Left lung (tissue), 10 donors: ENCODE results near the gene ZFPM1. TPM values are rescaled to one million over a fixed set of nuclear protein-coding genes. Genes with fewer than 3 reads are reported as not detected.
A peak's percentile ranks its signal among the peaks of the same experiment; 100 is the strongest.

Experiments
- ATAC-seq: fragments of 200-7000 bp; cut with Tn5 transposase; one replicate; pipeline ENCODE4 v1.9.1; 2020; ENCODE audit warnings: moderate library complexity
- DNase-seq, 4 donors: peaks; one replicate each; pipeline ENCODE4 v3.0.0-alpha.2; 2013 to 2020
- H3K27ac ChIP-seq, 2 donors: fragments of 200-600 bp; sonication (generic) in 1 of 2; one replicate each; pipeline versions ENCODE4 v1.5.0 to v1.8.0; 2020 to 2021
- H3K27me3 ChIP-seq, 2 donors: fragments of 200-600 bp; sonication (generic) in 1 of 2; one replicate each; pipeline versions ENCODE4 v1.5.0 to v1.8.0; 2020 to 2021
- H3K36me3 ChIP-seq, 2 donors: fragments of 200-600 bp; sonication (generic) in 1 of 2; one replicate each; pipeline versions ENCODE4 v1.5.0 to v1.8.0; 2020 to 2021
- H3K4me1 ChIP-seq, 2 donors: fragments of 200-600 bp; one replicate each; pipeline ENCODE4 v1.8.0; 2021
- H3K4me3 ChIP-seq, 2 donors: fragments of 200-600 bp; sonication (generic) in 1 of 2; one replicate each; pipeline versions ENCODE4 v1.5.0 to v1.8.0; 2020 to 2021; ENCODE audit warnings: mild to moderate bottlenecking in 1 of 2
- H3K9me3 ChIP-seq, 2 donors: fragments of 200-600 bp; sonication (generic) in 1 of 2; one replicate each; pipeline versions ENCODE4 v1.5.0 to v1.8.0; 2020 to 2021
- intact Hi-C, 2 donors: fragments of 100-400 bp; cut with DNase I; formaldehyde crosslinking; loops; one replicate each; pipeline versions ENCODE4 v1.11.2 to v1.14.2; 2022
- polyA plus RNA-seq, 6 donors: library from polyadenylated mRNA; unstranded; fragments of 120-200 nt; gene quantifications; one replicate each; pipeline ENCODE4 v1.2.1, GENCODE V29; 2013; ENCODE audit not compliant: insufficient read length in 6 of 6
- total RNA-seq, 2 donors: library from RNA; stranded (reverse); fragmentation: NEBNext Ultra II Directional; extraction: Animal tissue kit (Norgen Biotek cat#: 25700); gene quantifications; one replicate each; pipeline ENCODE4 v1.2.1, GENCODE V29; 2021
- TF ChIP-seq, protein P1 (sequence below), 2 donors: fragments of 200-600 bp; sonication (generic) in 1 of 2; IDR thresholded peaks; one replicate each; pipeline versions ENCODE4 v1.5.0 to v1.8.0; 2021; ENCODE audit warnings: antibody characterized with exemption in 2 of 2
- donor health status: DM: no; HTN: yes; CAD: no.
- donor health status: DM: no; HTN: no; CAD: no.

ZFPM1 gene
- total and polyA plus RNA-seq, 8 donors, result 1.8 to 7.0 (median 3.6) TPM

DNA sequence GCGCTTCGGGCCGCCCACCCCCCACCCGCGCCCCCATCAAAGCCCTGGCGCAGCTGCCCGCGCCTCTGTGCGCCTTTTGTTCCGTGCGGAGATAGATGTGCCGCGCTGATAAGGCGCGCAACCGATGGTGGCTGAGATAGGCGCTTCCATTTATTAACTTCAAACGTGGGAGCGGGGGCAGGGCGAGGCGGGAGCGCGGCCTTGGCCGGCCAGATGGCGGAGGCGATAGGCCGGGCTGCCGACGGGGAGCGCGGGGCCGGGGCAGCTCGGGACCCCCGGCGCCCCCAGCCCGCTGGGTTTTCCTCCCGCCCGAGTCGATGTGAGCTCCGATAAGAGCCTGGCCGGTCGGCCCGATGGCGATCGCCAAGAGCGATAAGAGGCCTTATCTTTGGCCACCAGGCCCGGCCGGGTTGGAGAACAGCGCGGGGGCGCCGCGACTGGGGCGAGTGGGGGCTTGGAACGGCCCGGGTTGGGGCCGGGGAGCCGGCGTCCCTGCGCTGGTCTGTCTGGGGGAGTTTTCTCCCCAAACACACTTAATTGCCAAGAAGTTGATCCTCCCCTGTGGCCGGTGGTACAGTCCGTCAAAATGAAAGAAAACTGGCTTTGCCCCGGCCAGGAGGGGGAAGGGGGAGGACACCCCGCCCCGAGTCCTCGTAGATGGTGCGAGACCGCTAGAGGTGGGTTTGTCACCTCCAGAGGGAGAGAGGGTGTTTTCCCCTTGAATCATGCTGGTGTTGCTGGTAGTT is 2.7 kb downstream of the ZFPM1 start:
- peak in 1 of 4 donors; percentile 36 for DNase-seq
- Histone ChIP-seq H3K9me3 (no peaks in the 10 kb centered on the region), H3K4me3 (peak overlapping the region; percentile 56 to 63), H3K27ac (peak overlapping the region; percentile 48 to 66), H3K27me3 (peaks cover 0 to 55% of the 10 kb centered on the region in 2 donors), H3K4me1 (peaks cover 11 to 40% of the 10 kb centered on the region in 2 donors), H3K36me3 (no peaks in the 10 kb centered on the region)
- TF ChIP-seq, protein P1, sequence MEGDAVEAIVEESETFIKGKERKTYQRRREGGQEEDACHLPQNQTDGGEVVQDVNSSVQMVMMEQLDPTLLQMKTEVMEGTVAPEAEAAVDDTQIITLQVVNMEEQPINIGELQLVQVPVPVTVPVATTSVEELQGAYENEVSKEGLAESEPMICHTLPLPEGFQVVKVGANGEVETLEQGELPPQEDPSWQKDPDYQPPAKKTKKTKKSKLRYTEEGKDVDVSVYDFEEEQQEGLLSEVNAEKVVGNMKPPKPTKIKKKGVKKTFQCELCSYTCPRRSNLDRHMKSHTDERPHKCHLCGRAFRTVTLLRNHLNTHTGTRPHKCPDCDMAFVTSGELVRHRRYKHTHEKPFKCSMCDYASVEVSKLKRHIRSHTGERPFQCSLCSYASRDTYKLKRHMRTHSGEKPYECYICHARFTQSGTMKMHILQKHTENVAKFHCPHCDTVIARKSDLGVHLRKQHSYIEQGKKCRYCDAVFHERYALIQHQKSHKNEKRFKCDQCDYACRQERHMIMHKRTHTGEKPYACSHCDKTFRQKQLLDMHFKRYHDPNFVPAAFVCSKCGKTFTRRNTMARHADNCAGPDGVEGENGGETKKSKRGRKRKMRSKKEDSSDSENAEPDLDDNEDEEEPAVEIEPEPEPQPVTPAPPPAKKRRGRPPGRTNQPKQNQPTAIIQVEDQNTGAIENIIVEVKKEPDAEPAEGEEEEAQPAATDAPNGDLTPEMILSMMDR (IDR thresholded peaks at IDR 0.05), result no peak
- ATAC-seq, result peak; percentile 1
- intact Hi-C loops, result no loop called here

DNA sequence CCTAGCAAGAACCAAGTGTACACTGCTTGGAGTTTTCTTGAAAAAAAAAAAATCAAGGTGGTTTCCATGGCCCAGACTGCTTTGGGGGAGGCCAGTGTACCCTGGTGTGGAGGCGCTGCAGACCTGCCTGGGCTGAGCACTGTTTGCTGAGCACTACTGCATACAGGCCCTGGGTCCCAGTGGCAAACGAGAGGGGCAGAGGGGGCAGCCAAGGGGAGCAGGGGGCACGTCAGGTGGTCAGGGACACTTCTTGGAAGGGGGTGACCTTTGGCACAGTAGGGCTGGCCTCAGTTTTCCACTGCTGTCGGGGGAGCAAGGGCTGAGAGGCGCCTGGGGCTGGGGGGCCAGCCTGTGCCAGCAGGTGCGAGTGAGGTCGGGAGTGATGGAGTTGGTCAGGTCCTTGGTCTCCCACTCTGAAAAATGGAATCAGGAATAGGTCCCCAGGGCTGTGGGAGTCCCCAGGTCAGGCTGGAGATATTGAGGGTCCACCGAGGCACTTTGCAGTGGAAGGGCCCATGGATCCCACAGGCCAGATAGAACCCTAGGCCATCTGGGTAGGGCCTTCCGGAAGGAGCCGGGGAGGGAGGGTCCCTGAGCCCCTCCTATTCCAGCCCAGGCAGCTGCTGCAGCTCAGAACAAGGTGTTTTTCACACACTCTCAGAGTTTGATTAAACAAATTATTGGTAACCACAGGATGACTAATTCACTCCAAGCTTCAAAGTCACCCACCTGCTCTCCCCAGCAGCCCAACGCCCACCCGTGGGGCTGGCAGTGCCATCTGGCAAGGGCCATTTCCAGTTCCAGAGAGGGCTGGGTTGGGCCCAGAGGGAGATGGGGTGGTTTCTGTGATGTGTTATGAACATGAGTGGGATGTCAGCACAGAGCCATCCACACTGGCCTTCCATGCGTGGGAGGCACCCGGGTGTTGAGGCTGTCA is 3.5 kb downstream of the ZFPM1 start:
- Histone ChIP-seq H3K27me3 (peaks cover 0 to 55% of the 10 kb centered on the region in 2 donors), H3K36me3 (no peaks in the 10 kb centered on the region), H3K4me3 (peak overlapping the region in 1 of 2 donors; percentile 56), H3K27ac (no peak overlapping the region), H3K9me3 (no peaks in the 10 kb centered on the region), H3K4me1 (peaks cover 16 to 44% of the 10 kb centered on the region in 2 donors)
- DNase-seq, result no peak
- intact Hi-C loops, result no loop called here
- TF ChIP-seq, protein P1 (IDR thresholded peaks at IDR 0.05), result no peak
- no peak for ATAC-seq

DNA sequence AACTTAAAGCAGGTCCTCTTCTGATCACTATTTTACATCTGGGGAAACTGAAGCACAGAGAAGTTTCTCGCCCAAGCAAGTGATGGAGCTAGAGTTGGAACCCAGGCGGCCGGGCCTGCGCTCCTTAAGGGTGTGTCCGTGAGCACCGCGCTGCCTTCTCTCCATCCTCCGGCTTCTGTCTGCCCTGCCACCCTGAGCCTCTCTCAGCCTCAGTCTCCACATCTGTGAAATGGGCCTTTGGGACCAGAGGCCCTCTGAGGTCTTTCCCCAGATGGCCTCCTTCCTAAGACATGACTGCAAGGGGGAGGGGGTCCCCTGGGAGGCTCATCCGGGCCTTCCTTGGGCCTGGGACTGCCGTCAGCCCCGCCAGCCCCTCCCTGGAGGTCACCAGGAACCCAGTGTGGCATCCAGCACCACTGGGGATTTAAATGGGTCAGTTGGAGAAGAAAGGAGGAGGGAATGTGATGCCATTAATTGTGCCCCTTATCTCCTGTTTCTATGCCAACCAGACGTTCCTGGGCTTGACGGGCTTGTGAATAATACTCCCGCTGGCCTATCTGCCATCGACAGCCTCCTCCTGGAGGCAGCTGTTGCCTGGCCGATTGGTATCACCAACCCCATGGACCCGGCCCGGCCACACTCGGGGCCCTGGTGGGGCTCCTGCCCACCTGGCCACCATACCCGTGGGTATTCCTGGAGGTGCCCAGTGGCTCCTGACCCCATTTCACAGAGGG is 5.1 kb downstream of the ZFPM1 start:
- TF ChIP-seq, protein P1 (IDR thresholded peaks at IDR 0.05), result no peak
- no peak for ATAC-seq
- intact Hi-C loops, result no loop called here
- H3K27ac ChIP-seq, result no peak overlapping the region
- no peak for DNase-seq
- peaks cover 20 to 35% of the 10 kb centered on the region in 2 donors for H3K4me1 ChIP-seq
- H3K4me3 ChIP-seq, result no peak overlapping the region
- H3K27me3 ChIP-seq, result peaks cover 0 to 43% of the 10 kb centered on the region in 2 donors
- no peaks in the 10 kb centered on the region for H3K9me3 ChIP-seq
- no peaks in the 10 kb centered on the region for H3K36me3 ChIP-seq

DNA sequence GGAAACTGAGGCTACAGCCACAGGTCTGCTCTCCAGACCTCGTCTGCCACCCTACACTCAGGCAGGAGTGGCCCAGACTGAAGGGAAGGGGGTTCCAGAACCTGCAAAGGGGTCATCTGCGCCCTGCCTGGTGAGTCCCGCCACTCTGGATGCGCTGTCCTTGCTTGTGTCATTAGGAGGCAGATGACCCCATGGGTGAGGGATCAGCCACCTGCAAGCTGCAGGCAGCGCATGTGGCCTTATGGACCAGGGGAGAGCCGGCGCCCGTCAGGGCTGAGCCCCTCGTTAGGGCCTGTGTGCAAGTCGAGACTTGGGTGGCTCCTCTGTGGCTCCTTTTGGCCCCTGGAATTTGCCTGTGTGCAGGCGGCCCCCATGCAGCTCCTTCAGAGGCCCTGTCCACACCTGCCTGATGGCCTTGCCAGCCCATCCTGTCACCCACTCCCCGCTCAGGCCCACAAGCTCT is 5.7 kb downstream of the ZFPM1 start:
- DNase-seq (no peak), ATAC-seq (no peak)
- Histone ChIP-seq H3K27me3 (peaks cover 0 to 40% of the 10 kb centered on the region in 2 donors), H3K36me3 (no peaks in the 10 kb centered on the region), H3K27ac (no peak overlapping the region), H3K4me1 (peaks cover 20 to 32% of the 10 kb centered on the region in 2 donors), H3K9me3 (no peaks in the 10 kb centered on the region), H3K4me3 (no peak overlapping the region)
- intact Hi-C loops, result no loop called here
- TF ChIP-seq, protein P1 (IDR thresholded peaks at IDR 0.05), result no peak
